IPS-NIHi11 (cell line): ENCODE measurements around the gene CRX.
"Not testable (repeated sequence)": the region's sequence is repeated elsewhere in the genome, so short reads cannot be mapped to it uniquely, and the experiment has no call there.

ENCODE experiments used
- DNase-seq: peaks from one replicate; pipeline ENCODE4 v3.0.0; 2012; ENCODE audit warnings: mixed read lengths, low spot score

CRX gene

DNA sequence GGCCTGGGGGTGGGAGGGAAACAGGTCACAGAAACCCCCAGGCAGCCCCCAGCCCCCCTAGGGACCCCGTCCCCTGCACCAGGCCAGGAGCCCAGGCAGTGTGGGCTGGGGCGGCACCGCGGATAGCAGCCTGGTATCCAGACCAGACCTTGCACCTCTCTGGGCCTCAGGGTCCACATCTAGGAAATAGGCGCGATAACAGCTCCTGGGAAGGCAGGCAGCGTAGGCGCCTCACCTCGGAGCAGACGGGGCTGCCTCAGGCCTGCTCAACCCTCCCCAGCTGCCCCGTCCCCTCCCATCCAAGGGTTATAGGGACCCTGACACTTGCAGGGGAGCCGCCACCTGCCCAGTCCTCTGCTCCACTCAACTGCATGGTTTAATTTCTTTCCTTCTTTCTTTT is 18.1 kb upstream of the CRX start:
- DNase-seq = not testable (repeated sequence)

DNA sequence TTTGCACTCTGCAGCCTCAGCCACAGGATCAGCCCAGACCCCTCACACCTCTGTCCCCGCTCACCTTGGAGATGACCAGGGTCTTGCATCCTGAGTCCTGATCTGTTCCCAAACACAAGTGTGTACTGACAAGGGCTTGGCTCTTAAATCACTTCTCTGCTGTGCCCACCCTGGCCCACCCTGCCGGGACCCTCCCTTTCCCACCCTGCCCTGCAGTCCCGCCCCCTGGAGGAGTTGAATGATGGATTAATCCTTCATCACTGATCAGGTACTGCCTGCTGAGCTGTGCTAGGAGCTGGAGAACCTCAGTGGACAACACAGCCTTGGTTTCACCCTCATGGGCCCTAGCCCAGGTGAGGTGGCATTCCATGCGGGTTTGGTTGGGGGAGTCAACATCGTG is 17.3 kb upstream of the CRX start, which contains the start of gene TPRX1:
TSS of gene TPRX1 (minus strand) at position 101 of the 400 bp plus-strand sequence. CDS start at position 89, 12 bp downstream.
- not testable (repeated sequence) for DNase-seq

DNA sequence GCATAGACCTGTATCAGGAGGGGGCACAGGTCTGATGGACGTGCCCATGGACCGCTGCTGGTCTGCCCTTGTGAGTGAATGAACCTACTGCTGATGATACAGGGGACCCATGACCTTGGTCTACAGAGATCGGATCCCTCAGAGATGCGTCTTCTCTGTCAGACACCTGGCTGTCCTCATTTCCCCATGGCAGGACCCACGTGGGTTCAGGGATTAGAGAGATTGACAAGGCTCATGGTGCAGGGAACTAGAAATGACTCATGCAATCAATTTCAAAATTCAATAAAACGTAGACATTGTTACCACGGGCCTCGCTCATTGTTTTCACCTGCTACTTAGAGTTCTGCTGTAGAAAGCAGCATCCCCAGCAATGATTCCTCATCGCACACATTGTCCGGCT is 16.4 kb upstream of the CRX start:
- no peak for DNase-seq

DNA sequence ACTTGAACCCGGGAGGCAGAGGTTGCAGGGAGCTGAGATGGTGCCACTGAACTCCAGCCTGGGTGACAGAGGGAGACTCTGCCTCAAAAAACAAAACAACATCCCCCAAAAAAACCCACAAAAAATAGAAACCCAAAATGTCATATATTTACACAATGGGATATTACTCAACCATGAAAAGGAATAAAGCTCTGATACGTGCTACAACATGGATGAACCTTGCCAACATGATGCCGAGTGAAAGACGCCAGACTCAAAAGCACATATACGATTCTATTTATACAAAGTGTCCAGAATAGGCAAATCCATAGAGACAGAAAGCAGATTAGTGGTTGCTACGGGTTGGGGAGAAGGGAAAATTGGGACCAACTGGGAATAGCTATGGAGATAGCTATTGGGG is 15.3 kb upstream of the CRX start:
- no peak for DNase-seq

DNA sequence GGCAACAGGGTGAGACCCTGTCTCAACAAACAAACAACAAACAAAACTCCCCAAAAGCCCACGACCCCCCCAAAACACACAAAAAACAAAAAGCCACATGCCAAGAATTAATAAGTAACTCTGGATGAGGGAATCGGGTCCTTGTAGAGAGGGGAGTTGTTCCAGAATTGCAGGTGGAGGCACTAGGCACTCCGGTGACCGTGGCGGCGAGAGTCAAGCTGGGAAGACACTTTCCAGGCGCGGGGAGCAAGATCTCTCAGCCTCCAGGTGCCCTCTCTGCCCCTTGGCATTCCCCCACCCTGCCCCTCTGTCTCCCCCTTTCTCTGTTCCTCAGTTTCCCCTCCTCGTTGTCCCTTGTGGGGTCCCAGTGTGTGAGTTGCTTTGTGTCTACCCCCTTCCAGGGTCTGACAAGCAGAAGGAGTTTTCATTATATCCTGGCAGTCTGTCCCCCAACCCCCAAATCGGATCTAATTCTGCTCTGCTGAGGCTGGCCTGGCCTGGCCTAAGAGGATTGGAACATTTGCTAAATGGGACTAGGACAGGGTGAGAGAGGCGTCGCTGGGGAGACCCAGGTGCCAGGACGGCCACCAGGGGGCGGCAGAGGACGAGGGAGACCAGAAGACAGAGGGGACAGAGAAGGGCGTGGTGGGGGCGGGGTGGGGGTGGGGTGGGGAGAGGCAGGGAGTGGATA is 8.3 kb upstream of the CRX start:
- peak; percentile 89 for DNase-seq

DNA sequence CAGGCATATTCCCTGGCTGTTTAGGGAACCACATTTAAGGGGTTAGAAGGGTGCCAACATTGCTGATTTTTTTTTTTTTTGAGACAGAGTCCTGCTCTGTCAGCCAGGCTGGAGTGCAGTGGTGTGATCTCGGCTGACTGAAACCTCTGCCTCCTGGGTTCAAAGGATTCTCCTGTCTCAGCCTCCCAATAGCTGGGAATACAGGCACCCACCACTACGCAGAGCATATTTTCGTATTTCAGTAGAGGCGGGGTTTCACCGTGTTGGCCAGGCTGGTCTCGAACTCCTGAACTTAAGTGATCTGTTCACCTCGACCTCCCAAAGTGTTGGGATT is 7.8 kb upstream of the CRX start:
- DNase-seq = no peak

DNA sequence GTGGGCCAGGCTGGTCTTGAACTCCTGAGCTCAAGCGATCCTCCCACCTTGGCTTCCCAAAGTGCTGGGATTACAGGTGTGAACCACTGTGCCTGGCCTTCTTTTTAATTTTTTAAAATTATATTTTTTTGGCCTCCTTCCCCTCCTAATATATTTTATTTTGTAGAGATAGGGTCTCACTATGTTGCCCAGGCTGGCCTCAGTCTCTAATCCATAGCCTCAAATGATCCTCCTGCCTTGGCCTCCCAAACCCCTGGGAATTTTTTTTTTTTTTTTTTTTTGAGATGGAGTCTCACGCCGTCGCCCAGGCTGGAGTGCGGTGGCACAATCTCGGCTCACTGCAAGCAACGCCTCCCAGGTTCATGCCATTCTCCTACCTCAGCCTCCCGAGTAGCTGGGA is 5.5 kb upstream of the CRX start:
- not testable (repeated sequence) for DNase-seq

DNA sequence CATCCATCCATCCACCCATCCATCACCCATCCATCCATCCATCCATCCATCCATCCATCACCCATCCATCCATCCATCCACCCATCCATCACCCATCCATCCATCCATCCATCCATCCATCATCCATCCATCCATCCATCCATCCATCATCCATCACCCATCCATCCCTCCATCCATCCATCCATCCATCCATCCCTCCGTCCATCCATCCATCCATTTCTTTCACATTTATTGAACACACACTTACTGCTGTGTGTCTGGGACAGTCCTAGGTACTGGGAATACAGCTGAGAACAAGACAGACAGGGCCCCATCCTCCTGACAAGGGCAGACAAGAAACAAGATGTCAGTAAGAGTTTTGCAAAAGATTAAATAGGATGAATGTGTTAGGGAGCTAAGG is 3.5 kb upstream of the CRX start:
- not testable (repeated sequence) for DNase-seq

DNA sequence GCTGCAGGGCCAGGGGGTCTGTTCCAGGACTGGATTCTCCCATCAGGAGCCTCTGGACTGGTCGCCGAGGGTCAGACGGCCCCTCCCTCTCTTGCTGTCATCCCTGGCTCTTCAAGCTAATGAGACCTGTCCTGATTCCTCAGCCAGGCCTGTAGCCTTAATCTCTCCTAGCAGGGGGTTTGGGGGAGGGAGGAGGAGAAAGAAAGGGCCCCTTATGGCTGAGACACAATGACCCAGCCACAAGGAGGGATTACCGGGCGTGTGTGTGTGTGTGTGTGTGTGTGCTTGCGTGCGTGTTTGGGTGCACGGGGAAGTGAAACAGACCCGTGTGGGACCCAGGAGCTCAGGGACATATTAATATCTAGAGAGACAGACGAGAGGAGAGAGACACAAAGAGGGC is 1.9 kb upstream of the CRX start:
- peak; percentile 70 for DNase-seq

DNA sequence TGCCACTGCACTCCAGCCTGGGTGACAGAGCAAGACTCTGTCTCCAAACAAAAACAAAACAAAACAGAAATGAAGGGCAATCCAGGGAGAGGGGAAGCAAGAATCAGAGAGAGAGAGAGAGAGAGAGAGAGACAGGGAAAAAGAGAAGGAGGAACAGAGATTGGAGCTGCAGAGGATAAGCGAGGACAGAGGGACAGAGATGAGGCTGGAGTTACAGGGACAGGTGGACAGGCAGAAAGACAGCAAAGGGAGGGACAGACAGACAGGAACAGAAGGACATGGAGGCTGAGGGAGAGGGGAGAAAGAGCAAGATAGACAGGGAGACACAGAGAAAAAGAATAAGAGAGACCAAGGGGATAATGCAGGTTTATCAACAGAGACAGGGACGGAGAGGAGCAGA is 1.3 kb upstream of the CRX start:
- DNase-seq = no peak

DNA sequence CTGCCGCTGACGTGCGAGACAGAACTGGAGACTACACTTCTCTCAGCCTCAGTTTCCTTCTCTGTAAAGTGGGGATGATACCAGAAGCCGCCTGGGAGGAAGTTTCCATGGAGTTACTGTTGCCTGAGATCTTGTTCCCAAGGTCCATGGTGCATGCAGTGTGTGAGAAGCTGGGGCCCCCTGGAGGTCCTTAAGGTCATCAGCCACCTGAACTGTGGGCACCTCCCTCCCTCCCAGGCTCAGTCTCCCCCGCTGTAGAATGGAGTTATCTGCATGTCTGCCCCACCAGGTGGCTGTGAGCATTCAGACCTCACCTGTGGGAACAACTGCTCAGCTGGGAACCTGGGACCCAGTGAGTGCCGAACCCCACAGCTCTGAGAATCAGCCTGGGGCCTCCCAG is 2.7 kb downstream of the CRX start:
- DNase-seq = no peak

DNA sequence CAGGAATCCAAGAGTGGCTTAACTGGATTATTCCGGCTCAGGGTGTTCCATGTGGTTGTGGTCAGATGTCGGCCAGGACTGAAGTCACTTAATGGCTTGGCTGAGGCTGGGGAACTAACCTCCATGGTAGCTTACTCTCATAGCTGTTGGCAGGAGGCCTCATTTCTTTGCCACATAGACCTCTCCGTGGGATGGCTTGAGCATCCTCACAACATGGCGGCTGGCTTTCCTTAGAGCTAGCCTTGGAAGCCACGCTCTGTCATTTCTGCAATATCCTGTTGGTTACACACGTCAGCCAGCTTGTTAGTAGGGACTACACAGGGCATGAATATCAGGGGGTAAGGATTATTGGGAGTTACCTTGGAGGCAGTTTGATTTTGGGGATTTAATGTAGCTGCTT is 5.1 kb downstream of the CRX start:
- no peak for DNase-seq

DNA sequence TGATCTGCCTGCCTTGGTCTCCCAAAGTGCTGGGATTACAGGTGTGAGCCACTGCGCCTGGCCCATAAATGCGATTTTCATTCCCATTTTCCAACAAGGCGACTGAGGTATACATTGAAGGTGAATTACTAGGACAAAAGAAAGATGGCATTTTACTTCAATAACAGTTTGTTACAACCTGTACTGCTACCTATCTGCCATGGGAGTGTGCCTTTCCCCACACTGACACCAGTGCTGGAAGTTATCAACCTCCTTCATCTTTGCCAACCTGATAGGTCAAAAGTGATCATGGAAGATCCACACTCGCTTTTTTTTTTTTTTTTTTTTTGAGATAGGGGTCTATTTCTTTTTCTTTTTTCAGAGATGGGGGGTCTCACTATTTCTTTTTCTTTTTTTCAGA is 11.0 kb downstream of the CRX start:
- no peak for DNase-seq

DNA sequence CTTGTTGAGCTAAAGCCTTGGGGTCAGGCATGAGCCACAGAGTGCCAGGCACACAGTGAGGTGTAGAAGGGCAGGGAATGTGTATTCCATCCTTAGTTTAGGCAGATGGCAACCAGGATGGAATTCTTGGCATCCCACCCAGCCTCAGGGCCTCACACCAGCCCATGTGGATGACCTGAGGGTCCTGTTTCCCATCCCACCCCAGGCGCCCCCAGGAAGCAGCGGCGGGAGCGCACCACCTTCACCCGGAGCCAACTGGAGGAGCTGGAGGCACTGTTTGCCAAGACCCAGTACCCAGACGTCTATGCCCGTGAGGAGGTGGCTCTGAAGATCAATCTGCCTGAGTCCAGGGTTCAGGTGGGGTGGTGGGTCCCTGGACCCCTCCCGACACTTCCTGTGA is 14.3 kb downstream of the CRX start:
- no peak for DNase-seq

DNA sequence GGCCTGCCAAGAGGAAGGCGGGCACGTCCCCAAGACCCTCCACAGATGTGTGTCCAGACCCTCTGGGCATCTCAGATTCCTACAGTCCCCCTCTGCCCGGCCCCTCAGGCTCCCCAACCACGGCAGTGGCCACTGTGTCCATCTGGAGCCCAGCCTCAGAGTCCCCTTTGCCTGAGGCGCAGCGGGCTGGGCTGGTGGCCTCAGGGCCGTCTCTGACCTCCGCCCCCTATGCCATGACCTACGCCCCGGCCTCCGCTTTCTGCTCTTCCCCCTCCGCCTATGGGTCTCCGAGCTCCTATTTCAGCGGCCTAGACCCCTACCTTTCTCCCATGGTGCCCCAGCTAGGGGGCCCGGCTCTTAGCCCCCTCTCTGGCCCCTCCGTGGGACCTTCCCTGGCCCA is 17.7 kb downstream of the CRX start:
- DNase-seq = no peak

DNA sequence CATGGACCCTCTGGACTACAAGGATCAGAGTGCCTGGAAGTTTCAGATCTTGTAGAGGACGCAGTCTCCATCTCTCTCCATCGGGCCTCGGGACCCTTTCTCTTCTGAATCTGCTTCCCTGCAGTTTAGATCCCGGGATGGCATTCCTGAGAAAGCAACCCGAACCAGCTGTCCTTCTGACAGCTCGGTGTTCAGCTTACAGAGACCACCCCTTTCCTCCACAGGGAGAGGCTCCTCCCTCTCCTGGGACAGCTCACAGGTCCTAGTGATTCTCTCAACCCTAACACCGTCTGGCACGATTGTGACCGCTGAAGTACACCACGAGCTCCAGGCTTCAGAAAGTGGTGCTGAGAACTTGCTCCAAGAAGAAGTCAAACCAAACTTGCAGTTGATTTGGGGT is 18.2 kb downstream of the CRX start:
- DNase-seq = peak; percentile 63

DNA sequence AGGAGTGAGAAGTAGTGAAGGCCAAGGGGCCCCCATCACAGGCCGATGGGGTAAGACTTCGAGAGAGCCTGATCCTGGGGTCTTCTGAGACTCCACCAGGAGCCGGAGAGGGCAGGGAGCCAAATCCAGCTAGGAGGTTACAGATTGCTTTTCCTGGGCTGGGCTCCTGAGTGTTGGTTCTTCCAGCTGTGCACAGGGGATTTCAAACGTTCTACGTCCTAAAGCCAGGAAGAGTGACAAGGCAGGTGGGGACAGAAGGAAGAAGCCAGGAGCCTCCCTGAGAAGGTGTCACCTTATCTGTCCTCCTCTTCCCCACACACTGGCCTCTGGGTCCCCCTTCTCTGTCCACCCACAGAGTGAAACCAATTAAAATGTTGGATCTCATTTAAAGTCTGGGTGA is 21.2 kb downstream of the CRX start:
- DNase-seq = no peak

DNA sequence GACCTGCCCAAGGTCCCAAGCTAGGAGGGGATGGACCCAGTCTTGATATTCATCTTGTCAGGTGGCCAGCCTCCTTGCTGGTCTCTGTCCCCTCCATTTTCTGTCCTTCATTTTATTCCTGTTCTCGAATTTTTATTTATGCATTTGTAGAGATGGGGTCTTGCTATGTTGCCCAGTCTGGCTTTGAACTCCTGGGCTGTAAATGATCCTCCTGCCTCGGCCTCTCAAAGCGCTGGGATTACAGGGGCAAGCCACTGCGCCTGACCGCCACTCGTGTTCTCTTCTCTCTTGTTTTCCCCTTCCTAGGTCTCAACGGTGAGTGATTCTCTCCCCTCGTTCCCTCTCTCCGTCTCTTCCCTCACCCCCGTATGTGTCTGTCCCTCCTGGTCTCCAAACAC is 26.7 kb downstream of the CRX start:
- no peak for DNase-seq

DNA sequence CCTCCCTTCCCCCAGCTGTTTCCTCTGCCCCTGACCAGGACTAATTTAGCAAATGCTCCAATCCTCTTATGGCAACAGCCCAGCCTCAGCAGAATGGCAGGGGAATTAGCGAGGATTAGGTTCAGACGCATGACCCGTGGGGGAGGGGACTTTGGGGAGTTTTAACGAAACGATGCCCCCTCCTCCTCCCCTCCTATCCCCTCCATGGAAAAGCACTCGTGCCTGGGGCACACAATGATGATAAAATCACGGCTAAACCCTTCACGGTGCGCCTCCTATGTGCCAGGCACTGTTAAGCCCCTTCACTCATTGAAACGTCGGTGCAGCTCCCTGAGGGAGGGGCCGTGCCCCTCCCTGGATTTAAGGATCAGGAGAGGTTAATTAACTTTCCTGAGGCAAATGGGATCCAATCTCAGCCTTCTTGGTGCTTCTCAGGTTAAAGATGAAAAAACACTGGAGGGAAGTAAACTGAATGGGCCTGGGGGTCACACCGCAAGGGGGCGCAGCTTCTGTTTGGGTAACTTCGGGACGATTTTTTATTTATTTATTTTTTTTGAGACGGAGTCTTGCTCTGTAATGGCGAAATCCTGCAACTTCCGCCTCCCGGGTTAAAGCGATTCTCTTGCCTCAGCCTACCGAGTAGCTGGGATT is 27.2 kb downstream of the CRX start:
- DNase-seq = peak; percentile 31

DNA sequence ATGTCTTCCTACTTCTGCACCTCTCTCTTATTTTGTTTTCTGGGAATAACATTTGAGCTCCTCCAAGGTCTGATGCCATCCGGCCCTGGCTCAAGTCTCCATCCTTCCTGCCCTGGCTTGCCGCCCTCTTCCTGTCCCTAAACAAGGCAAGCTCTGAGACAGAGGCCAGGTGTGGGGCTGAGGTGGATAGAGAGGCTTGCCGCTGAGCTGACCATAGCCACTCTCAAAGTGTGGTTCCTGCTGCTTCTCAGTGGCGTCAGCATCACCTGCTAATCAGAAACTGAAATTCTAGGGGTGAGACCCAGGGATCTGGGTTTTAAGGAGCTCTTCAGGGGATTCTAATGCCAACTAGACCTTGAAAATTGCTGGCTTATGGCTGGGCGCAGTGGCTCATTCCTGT is 31.3 kb downstream of the CRX start:
- DNase-seq = no peak

DNA sequence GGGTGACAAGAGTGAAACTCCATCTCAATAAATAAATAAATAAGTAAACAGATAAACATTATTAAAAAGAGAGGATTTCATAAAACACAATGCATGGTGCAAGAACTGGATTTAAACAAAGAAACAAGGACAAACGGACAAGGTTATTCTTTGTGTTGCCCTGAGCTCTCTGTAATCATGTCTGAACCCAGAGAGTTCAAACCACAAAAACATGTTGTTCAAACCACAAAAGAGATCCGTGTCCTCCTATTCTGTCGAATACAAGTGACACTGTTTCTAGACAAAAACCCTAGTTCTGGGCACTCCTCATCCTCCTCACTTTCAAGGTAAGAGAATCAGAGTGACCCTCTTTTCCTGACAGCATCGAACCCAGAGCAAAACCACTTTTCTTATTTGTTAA is 32.7 kb downstream of the CRX start:
- no peak for DNase-seq

DNA sequence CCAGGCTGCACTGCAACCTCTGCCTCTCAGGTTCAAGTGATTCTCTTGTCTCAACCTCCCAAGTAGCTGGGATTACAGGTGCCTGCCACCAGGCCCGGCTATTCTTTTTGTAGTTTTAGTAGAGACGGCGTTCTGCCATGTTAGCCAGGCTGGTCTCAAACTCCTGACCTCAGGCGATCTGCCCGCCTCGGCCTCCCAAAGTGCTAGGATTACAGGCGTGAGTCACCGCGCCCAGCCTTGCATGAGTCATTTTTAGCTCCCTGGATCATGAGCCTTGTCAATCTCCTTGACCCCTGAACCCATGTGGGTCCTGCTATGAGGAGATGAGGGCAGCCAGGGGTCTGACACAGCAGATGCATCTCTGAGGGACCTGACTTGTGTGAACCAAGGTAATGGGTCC is 36.5 kb downstream of the CRX start:
- not testable (repeated sequence) for DNase-seq

DNA sequence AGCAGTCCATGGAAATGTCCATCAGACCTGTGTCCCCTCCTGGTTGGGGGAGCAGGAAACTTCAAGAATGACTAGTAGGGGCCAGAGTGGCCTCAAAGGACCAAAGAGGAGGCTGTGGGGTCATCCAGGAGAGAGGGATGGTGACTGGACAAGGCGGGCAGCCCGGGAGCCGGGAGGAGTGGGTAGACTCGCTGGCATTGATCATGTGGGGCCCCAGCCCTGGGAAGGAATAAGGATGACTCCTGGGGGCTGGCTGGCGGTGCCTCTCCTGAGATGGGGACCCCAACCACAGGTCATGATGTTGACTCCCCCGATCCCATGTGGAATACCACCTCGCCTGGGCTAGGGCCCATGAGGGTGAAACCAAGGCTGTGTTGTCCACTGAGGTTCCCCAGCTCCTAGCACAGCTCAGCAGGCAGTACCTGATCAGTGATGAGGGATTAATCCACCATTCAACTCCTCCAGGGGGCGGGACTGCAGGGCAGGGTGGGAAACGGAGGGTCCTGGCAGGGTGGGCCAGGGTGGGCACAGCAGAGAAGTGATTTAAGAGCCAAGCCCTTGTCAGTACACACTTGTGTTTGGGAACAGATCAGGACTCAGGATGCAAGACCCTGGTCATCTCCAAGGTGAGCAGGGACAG is 37.0 kb downstream of the CRX start, which contains the start of gene TPRX2:
TSS of gene TPRX2 (plus strand) at position 590 of the 640 bp plus-strand sequence. CDS start at position 602, 12 bp downstream.
- not testable (repeated sequence) for DNase-seq
